Panc1 (cell line): ENCODE data around the gene PPDPF.

Experiments
- POLR2AphosphoS5 ChIP-seq: IDR thresholded peaks from 2 replicates; pipeline ENCODE4 v1.6.1; 2012; ENCODE audit warnings: mild to moderate bottlenecking, low read depth, low read length, moderate library complexity
- TCF7L2 ChIP-seq: IDR thresholded peaks from 2 replicates; pipeline ENCODE4 v1.6.1; 2011; ENCODE audit warnings: mild to moderate bottlenecking, low read depth, low read length, inconsistent platforms
- TF ChIP-seq, protein P1 (sequence below): fragments of 450-650 bp; IDR thresholded peaks from 2 replicates; pipeline ENCODE4 v1.5.1; 2017; ENCODE audit warnings: mild to moderate bottlenecking

- TF ChIP-seq, protein P1, sequence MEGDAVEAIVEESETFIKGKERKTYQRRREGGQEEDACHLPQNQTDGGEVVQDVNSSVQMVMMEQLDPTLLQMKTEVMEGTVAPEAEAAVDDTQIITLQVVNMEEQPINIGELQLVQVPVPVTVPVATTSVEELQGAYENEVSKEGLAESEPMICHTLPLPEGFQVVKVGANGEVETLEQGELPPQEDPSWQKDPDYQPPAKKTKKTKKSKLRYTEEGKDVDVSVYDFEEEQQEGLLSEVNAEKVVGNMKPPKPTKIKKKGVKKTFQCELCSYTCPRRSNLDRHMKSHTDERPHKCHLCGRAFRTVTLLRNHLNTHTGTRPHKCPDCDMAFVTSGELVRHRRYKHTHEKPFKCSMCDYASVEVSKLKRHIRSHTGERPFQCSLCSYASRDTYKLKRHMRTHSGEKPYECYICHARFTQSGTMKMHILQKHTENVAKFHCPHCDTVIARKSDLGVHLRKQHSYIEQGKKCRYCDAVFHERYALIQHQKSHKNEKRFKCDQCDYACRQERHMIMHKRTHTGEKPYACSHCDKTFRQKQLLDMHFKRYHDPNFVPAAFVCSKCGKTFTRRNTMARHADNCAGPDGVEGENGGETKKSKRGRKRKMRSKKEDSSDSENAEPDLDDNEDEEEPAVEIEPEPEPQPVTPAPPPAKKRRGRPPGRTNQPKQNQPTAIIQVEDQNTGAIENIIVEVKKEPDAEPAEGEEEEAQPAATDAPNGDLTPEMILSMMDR: no peak
- no peak for TF ChIP-seq TCF7L2
- no peak for TF ChIP-seq POLR2AphosphoS5
Observed at GRCh38 chr20:63548542-63548941, 28.0 kb downstream of the PPDPF start.
